HepG2 (cell line): ENCODE data around the gene EXTL1. TPM values are rescaled to one million over a fixed set of nuclear protein-coding genes. Genes with fewer than 3 reads are reported as not detected.
A peak's percentile ranks its signal among the peaks of the same experiment; 100 is the strongest.

Experiments
- ATF7 ChIP-seq, 2 experiments: fragments of 450-650 bp in 1 of 2; sonication (generic) in 1 of 2; formaldehyde crosslinking in 1 of 2; IDR thresholded peaks; 2 replicates each; pipeline versions ENCODE4 v1.4.0 to v1.6.1; 2016 to 2020; ENCODE audit warnings: antibody characterized with exemption in 1 of 2, mild to moderate bottlenecking in 1 of 2, missing genetic modification reagents in 1 of 2
- HNRNPH1 ChIP-seq: fragments of 200-400 bp; formaldehyde crosslinking; optimal IDR thresholded peaks from 2 replicates; pipeline ENCODE3; 2017; ENCODE audit warnings: mild to moderate bottlenecking, low read depth, low read length
- MIER3 ChIP-seq: IDR thresholded peaks from 2 replicates; pipeline ENCODE4 v1.6.1; 2016; ENCODE audit warnings: missing compliant biosample characterization, borderline replicate concordance
- NFYC ChIP-seq: IDR thresholded peaks from 2 replicates; pipeline ENCODE4 v1.6.1; 2016; ENCODE audit warnings: missing genetic modification reagents, missing compliant biosample characterization
- NONO ChIP-seq, 2 experiments: fragments of 450-650 bp in 1 of 2; sonication (generic) in 1 of 2; formaldehyde crosslinking in 1 of 2; IDR thresholded peaks in 1 of 2; conservative IDR thresholded peaks in 1 of 2; 2 replicates each; pipeline versions ENCODE4 v1.6.1 to v1.8.0; 2017 to 2022; ENCODE audit warnings: mild to moderate bottlenecking in 1 of 2, missing genetic modification reagents in 1 of 2, moderate library complexity in 1 of 2
- RCOR2 ChIP-seq: IDR thresholded peaks from 2 replicates; pipeline ENCODE4 v1.6.1; 2016; ENCODE audit warnings: missing biosample characterization, missing genetic modification reagents
- RXRA ChIP-seq: sonication (generic); formaldehyde crosslinking; IDR thresholded peaks from 2 replicates; pipeline ENCODE4 v1.5.1; 2020; ENCODE audit warnings: missing genetic modification reagents
- SAP130 ChIP-seq: IDR thresholded peaks from 2 replicates; pipeline ENCODE4 v1.6.1; 2016; ENCODE audit warnings: low read depth
- TBX2 ChIP-seq: sonication (generic); formaldehyde crosslinking; IDR thresholded peaks from 2 replicates; pipeline ENCODE4 v1.5.0; 2020; ENCODE audit warnings: missing genetic modification reagents, mild to moderate bottlenecking, borderline replicate concordance
- TSC22D2 ChIP-seq: sonication (generic); formaldehyde crosslinking; IDR thresholded peaks from 2 replicates; pipeline ENCODE4 v1.5.1; 2020; ENCODE audit warnings: missing genetic modification reagents, mild to moderate bottlenecking, borderline replicate concordance
- ZMYM3 ChIP-seq: sonication (generic); formaldehyde crosslinking; IDR thresholded peaks from 2 replicates; pipeline ENCODE4 v1.5.1; 2020; ENCODE audit warnings: mild to moderate bottlenecking, missing genetic modification reagents
- ZNF160 ChIP-seq: sonication (generic); formaldehyde crosslinking; IDR thresholded peaks from 2 replicates; pipeline ENCODE4 v1.8.0; 2022; ENCODE audit warnings: mild to moderate bottlenecking, inconsistent platforms, missing genetic modification reagents
- ZNF496 ChIP-seq: sonication (generic); formaldehyde crosslinking; IDR thresholded peaks from 2 replicates; pipeline ENCODE4 v1.8.1; 2023; ENCODE audit warnings: mild to moderate bottlenecking, moderate library complexity, missing genetic modification reagents; ENCODE audit not compliant: insufficient replicate concordance
- ZNF567 ChIP-seq: sonication (generic); formaldehyde crosslinking; IDR thresholded peaks from 2 replicates; pipeline ENCODE4 v1.8.1; 2023; ENCODE audit warnings: mild to moderate bottlenecking, missing genetic modification reagents, borderline replicate concordance
- ZNF660 ChIP-seq: sonication (generic); formaldehyde crosslinking; IDR thresholded peaks from 2 replicates; pipeline ENCODE4 v1.5.1; 2020; ENCODE audit warnings: mild to moderate bottlenecking, low read depth, missing genetic modification reagents, borderline replicate concordance
- ZNF782 ChIP-seq: sonication (generic); formaldehyde crosslinking; IDR thresholded peaks from 2 replicates; pipeline ENCODE4 v1.4.0; 2020; ENCODE audit warnings: missing genetic modification reagents, mild to moderate bottlenecking, borderline replicate concordance
- polyA plus RNA-seq, 8 experiments: library from polyadenylated mRNA; depleted of rRNA in 3 of 8; stranded (reverse) in 7 of 8; unstranded in 1 of 8; fragments of >200 nt; fragmentation: Illumina TruSeq in 4 of 8; extraction: Trizol in 4 of 8; gene quantifications; 2 replicates each; pipeline versions ENCODE4 v1.2.1 to v1.2.3, GENCODE V29; 2011 to 2016; ENCODE audit warnings: low read depth in 4 of 8, missing spikeins in 1 of 8, mixed read lengths in 1 of 8; ENCODE audit not compliant: insufficient read depth in 1 of 8
- total RNA-seq, 5 experiments: library from RNA; depleted of rRNA; stranded (reverse); fragments of >200 nt; fragmentation: Illumina TruSeq; extraction: Trizol; gene quantifications; 2 replicates each; pipeline ENCODE4 v1.2.3, GENCODE V29; 2016; ENCODE audit warnings: low read depth in 1 of 5
- TF ChIP-seq, protein P1 (sequence below), 2 experiments: sonication (generic) in 1 of 2; formaldehyde crosslinking in 1 of 2; IDR thresholded peaks; 2 replicates each; pipeline versions ENCODE4 v1.4.0 to v1.6.1; 2016 to 2020; ENCODE audit warnings: borderline replicate concordance in 1 of 2, low read depth in 1 of 2, mild to moderate bottlenecking in 1 of 2, missing genetic modification reagents in 1 of 2
- TF ChIP-seq, protein P2 (sequence below): sonication (generic); formaldehyde crosslinking; IDR thresholded peaks from 2 replicates; pipeline ENCODE4 v1.4.0; 2020; ENCODE audit warnings: missing genetic modification reagents, mild to moderate bottlenecking, borderline replicate concordance
- TF ChIP-seq, protein P3 (sequence below): sonication (generic); formaldehyde crosslinking; IDR thresholded peaks from 2 replicates; pipeline ENCODE4 v1.4.0; 2020; ENCODE audit warnings: missing genetic modification reagents

The EXTL1 gene
- total and polyA plus RNA-seq, 2 of the 13 experiments (the other 11 are each of a cell fraction or from before 2014, with no cell fraction given), result 0.35 to 1.0 TPM

DNA sequence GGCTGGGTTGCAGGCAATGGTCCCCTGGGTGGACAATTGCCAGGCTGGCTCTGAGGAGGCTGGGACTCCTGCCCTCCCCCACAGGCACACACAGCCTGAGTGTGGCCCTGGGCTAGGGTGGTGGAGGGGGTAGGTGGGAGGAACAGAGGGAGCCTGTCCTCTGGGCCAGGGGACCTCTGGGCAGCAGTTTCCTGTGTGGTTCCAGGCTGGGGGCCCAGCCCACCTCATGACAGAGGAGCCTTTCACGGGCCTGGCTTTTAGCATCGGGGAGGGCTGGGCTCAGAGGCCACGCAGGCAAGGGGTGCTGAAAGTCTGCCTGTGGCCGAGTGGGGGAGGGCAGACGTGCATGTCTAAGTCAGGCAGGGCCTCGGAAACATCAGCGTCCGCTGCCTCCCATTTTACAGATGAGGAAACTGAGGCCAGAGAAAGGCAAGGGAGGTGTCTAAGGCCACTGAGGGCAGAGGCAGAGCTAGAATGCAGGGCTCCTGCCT, 7.0 kb downstream of the EXTL1 start (continued):
- TF ChIP-seq, protein P1, sequence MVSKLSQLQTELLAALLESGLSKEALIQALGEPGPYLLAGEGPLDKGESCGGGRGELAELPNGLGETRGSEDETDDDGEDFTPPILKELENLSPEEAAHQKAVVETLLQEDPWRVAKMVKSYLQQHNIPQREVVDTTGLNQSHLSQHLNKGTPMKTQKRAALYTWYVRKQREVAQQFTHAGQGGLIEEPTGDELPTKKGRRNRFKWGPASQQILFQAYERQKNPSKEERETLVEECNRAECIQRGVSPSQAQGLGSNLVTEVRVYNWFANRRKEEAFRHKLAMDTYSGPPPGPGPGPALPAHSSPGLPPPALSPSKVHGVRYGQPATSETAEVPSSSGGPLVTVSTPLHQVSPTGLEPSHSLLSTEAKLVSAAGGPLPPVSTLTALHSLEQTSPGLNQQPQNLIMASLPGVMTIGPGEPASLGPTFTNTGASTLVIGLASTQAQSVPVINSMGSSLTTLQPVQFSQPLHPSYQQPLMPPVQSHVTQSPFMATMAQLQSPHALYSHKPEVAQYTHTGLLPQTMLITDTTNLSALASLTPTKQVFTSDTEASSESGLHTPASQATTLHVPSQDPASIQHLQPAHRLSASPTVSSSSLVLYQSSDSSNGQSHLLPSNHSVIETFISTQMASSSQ (IDR thresholded peaks at IDR 0.05; ENCODE audit: low read depth), result no peak
- TF ChIP-seq, protein P1 (CRISPR knock-in tag; IDR thresholded peaks at IDR 0.05; ENCODE audit: borderline replicate concordance), result peak; percentile 57; the same call in 1 of the 2 replicates
- TF ChIP-seq RXRA (CRISPR knock-in tag) (peak; percentile 62), NONO (IDR thresholded peaks at IDR 0.05) (no peak), NONO (CRISPR knock-in tag; conservative IDR thresholded peaks at IDR 0.05) (0 out of 2 replicates have a peak, but pooled peaks have one; percentile 31), ATF7 (IDR thresholded peaks at IDR 0.05) (no peak), ATF7 (CRISPR knock-in tag; IDR thresholded peaks at IDR 0.05) (peak; percentile 61; the same call in 1 of the 2 replicates), MIER3 (CRISPR knock-in tag) (no peak; the same call in 1 of the 2 replicates), HNRNPH1 (no peak), ZNF782 (CRISPR knock-in tag) (0 out of 2 replicates have a peak, but pooled peaks have one; percentile 45), TSC22D2 (CRISPR knock-in tag) (no peak), ZNF660 (CRISPR knock-in tag) (no peak), ZNF567 (CRISPR knock-in tag) (0 out of 2 replicates have a peak, but pooled peaks have one; percentile 28), NFYC (CRISPR knock-in tag) (no peak), TBX2 (CRISPR knock-in tag) (peak; percentile 35; the same call in 1 of the 2 replicates), ZNF160 (no peak), SAP130 (CRISPR knock-in tag) (peak; percentile 53), RCOR2 (CRISPR knock-in tag) (peak; percentile 84; the same call in 1 of the 2 replicates), ZMYM3 (CRISPR knock-in tag) (peak; percentile 96), ZNF496 (no peak)
- TF ChIP-seq, protein P2, sequence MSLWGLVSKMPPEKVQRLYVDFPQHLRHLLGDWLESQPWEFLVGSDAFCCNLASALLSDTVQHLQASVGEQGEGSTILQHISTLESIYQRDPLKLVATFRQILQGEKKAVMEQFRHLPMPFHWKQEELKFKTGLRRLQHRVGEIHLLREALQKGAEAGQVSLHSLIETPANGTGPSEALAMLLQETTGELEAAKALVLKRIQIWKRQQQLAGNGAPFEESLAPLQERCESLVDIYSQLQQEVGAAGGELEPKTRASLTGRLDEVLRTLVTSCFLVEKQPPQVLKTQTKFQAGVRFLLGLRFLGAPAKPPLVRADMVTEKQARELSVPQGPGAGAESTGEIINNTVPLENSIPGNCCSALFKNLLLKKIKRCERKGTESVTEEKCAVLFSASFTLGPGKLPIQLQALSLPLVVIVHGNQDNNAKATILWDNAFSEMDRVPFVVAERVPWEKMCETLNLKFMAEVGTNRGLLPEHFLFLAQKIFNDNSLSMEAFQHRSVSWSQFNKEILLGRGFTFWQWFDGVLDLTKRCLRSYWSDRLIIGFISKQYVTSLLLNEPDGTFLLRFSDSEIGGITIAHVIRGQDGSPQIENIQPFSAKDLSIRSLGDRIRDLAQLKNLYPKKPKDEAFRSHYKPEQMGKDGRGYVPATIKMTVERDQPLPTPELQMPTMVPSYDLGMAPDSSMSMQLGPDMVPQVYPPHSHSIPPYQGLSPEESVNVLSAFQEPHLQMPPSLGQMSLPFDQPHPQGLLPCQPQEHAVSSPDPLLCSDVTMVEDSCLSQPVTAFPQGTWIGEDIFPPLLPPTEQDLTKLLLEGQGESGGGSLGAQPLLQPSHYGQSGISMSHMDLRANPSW (CRISPR knock-in tag), result no peak
- TF ChIP-seq, protein P3, sequence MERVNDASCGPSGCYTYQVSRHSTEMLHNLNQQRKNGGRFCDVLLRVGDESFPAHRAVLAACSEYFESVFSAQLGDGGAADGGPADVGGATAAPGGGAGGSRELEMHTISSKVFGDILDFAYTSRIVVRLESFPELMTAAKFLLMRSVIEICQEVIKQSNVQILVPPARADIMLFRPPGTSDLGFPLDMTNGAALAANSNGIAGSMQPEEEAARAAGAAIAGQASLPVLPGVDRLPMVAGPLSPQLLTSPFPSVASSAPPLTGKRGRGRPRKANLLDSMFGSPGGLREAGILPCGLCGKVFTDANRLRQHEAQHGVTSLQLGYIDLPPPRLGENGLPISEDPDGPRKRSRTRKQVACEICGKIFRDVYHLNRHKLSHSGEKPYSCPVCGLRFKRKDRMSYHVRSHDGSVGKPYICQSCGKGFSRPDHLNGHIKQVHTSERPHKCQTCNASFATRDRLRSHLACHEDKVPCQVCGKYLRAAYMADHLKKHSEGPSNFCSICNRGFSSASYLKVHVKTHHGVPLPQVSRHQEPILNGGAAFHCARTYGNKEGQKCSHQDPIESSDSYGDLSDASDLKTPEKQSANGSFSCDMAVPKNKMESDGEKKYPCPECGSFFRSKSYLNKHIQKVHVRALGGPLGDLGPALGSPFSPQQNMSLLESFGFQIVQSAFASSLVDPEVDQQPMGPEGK, result peak; percentile 97
